Ectodermal cell (in vitro differentiated cells): ENCODE data around the gene ELF4.

Experiments
- H3K27ac ChIP-seq: 2 replicates; pipeline ENCODE4 v1.7.0; 2013; ENCODE audit warnings: mild to moderate bottlenecking, low read depth, low read length; ENCODE audit not compliant: insufficient read depth, poor library complexity, severe bottlenecking
- H3K27me3 ChIP-seq: 2 replicates; pipeline ENCODE4 v1.7.0; 2013; ENCODE audit warnings: mild to moderate bottlenecking, low read length; ENCODE audit not compliant: insufficient read depth, control insufficient read depth, poor library complexity, severe bottlenecking
- H3K36me3 ChIP-seq: one replicate; pipeline ENCODE4 v1.7.0; 2013; ENCODE audit warnings: low read length; ENCODE audit not compliant: control insufficient read depth, insufficient read depth
- H3K4me1 ChIP-seq: one replicate; pipeline ENCODE4 v1.7.0; 2013; ENCODE audit warnings: low read length; ENCODE audit not compliant: control insufficient read depth, insufficient read depth
- H3K4me3 ChIP-seq: 2 replicates; pipeline ENCODE4 v1.7.0; 2013; ENCODE audit warnings: low read depth, low read length, control low read depth; ENCODE audit not compliant: insufficient read depth
- H3K9me3 ChIP-seq: 2 replicates; pipeline ENCODE4 v1.7.0; 2013; ENCODE audit warnings: mild to moderate bottlenecking, low read length, moderate library complexity; ENCODE audit not compliant: control insufficient read depth
- whole genome bisulfite sequencing, 2 experiments: methylation state at CpG; one replicate each; pipeline ENCODE4 v1.1.7; 2013; ENCODE audit warnings: missing lambda C conversion rate in 2 of 2; 5-methylcytosine and 5-hydroxymethylcytosine counted together

Gene ELF4

DNA sequence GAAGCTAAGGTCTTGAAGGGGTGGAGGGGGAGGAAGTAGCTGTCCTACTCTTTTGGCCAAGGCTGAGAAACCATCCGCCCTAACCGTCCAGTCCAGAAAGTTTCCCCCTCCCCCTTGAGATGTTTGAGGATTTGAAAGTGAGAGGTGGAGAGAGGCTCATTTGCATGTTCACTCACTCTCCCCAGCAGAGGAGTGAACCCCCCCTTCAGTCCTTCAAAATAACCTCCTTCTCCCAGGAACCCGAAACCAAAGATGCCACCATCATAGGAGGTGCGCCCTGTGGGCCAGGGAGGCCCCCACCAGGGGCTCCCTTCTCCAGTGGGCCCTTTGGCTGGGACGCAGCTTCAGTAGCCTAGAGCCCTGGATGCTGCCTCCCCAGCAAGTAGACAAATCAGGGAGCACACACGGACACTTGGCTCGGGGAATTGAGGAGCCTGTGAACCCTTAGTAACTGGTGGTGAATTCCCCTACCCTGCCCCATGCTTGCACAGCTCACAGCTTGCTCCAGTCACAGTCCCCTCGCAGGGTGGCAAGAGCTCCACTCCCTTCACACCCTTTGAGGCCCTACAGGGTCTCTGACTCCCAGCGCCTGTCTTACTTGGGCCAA lies 25.6 kb downstream of the ELF4 start:
- Histone ChIP-seq H3K27ac (no peak overlapping the region), H3K27me3 (no peaks in the 10 kb centered on the region), H3K9me3 (no peaks in the 10 kb centered on the region), H3K36me3 (no peaks in the 10 kb centered on the region), H3K4me3 (no peak overlapping the region), H3K4me1 (no peaks in the 10 kb centered on the region)
- WGBS, 2 experiments: 79 to 94% methylated on average over 7 to 9 of the region's 9 CpGs

DNA sequence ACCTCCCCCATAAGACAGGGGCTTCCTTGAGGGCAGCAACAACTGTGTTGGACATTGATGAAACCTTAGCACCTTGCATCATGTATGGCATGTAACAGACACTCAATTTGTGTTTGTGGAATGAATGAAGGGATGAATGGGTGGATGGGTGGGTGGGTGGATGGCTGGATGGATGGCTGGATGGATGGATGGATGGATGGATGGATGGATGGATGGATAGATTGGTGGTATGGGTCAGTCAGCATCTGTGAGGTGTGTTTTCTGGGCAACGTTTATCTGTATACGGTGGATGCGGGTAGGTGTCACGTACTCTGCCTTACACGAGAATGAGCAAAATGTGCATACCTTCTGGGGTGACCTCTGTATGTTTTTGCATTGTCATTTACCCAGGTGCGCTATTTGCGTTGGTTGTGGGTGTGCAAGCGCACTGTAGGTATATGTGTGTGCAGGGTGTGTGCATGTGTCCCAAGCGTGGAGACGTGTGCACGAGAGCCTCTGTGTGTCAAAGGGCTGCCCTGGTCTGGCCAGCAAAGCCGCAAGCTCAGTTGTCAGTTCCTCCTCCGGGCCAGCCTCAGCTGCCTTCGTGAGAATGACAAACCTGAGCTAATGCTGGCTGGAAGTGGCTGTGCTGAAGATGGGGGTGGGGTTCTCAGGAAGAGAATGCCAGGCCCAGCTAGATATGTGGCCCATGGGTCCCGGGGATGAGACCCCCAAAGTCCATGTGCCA lies 26.5 kb downstream of the ELF4 start:
- no peak overlapping the region for H3K27ac ChIP-seq
- no peaks in the 10 kb centered on the region for H3K27me3 ChIP-seq
- 85 to 89% methylated on average over 15 of the region's 15 CpGs for WGBS, 2 experiments

DNA sequence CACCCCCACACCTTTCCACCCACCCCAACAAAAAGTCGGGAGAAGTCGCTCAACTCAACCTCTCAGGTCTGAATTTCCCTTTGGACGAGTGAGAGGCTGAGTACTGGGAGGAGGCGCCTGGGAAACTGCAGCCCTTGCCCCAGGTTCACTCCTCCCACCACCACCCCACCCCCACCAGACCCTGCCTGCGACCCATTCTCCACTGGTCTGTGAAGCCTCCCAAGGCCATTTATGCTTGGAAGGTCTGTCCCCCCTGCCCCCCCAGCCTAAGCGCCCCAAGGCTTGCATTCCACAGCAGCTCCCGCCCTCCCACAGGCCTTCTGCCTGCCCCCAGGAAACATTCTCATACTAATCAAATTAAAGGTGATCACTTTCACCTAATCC lies 27.2 kb downstream of the ELF4 start:
- Histone ChIP-seq H3K27ac (no peak overlapping the region), H3K4me1 (no peaks in the 10 kb centered on the region), H3K36me3 (no peaks in the 10 kb centered on the region), H3K4me3 (no peak overlapping the region), H3K27me3 (no peaks in the 10 kb centered on the region), H3K9me3 (no peaks in the 10 kb centered on the region)
- 13 to 18% methylated on average over 3 to 7 of the region's 7 CpGs for WGBS, 2 experiments

More for the DNA sequence above, 26.5 kb downstream of the ELF4 start:
- Histone ChIP-seq H3K36me3 (no peaks in the 10 kb centered on the region), H3K4me1 (no peaks in the 10 kb centered on the region), H3K9me3 (no peaks in the 10 kb centered on the region), H3K4me3 (no peak overlapping the region)

DNA sequence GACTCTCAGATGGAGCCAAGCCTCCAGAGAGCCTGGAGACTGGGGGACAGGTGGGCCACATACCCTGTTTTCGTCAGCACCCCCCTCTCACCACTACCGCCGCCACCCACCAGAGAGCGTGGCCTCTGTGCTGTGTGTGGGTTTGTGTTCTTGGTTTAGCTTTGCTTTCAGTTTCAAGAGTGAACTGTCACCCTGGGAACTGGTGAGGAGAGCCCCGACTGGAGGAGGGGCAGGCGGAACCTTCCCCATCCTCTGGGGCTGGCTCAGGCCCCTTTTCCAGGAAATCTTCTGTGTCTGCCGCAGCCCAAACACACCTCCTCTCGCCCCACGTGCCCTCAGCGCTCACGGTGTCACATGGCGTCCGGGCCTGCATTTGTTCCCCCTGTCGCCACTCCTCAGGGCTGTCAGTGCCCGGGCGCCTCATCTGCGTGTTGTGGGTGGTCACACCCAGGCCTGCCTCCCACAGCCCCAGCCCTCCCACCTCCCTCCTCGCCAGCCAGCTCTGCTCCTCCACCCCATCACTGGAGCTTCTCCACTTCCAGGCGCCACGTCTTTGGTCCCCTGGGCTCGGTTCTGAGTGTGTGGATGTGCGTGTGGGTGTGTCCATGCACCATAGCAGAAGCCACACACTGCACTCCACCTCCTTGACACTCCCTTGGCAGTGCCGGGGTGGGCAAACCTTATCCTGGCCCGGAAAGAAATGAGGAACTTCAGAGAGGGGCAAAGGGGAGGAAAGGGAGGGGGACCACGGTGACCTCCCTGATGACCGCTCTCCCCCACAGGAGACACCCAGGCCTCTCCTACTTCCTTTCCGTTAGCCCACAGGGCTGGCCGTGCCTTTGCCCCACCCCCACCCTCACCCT lies 27.8 kb downstream of the ELF4 start:
- Histone ChIP-seq H3K27me3 (no peaks in the 10 kb centered on the region), H3K27ac (no peak overlapping the region), H3K9me3 (no peaks in the 10 kb centered on the region), H3K4me3 (no peak overlapping the region), H3K4me1 (no peaks in the 10 kb centered on the region), H3K36me3 (no peaks in the 10 kb centered on the region)
- WGBS, 2 experiments: 72 to 75% methylated on average over 19 to 22 of the region's 28 CpGs

DNA sequence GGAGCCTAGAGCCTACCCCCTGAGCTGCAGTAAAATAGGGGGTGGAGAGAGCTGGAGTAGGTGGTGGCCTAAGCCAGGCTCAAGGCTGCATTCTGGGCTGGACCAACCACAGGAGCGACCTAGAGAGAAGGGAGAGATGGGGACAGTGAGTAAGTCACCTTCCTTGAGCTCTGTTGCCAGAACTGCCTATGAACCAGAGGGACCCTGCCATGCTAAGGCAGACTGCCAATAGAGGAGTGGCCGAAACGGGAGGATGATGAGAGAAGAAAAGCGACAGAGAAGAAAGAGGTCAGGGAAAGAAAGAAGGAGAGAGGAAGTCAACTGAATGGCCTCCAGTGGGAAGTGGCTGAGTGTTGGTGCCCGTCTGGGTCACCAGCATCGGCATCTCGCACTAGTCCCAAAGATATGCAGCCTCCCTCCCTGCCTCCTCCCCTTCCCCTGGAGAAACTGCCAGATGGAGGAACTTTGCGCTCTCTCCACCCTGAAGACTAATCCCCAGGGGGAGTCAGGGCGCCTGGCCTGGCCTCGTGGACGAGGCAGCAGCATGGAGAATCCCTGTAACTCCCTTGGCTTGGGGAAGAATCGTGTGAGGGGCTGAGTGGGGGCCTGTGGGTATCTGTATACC lies 28.8 kb downstream of the ELF4 start:
- Histone ChIP-seq H3K4me1 (no peaks in the 10 kb centered on the region), H3K4me3 (no peak overlapping the region), H3K27me3 (no peaks in the 10 kb centered on the region), H3K27ac (no peak overlapping the region), H3K36me3 (no peaks in the 10 kb centered on the region), H3K9me3 (no peaks in the 10 kb centered on the region)
- WGBS, 2 experiments: 65 to 70% methylated on average over 11 to 12 of the region's 12 CpGs

DNA sequence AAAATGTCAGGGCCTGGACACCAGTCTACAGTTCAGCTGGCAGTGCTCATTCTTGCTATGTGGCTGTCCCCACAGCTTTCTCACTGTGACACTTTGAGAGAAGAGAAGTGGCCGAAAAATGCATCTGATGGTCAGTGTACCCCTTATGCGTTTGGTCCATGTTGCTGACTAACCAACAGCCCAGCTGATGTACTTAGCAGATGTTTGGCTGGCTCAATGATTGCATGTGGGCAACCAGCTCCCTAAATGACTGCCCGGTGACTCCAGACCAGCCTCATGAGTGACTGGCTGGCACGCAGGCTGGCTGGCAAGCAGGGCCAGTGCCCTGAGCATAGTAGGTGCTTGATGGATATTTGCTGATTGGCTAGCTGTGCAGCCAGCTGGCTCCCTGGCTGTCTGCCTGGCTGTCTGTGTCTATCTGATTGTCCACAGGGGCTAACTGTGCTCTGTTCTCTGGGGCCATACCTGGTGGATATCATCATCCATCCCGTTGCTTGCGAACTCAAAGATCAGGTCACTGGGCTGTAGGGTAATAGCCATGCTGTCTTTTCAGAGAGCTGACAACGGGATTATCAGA lies 29.4 kb downstream of the ELF4 start:
- 93 to 97% methylated on average over 7 of the region's 7 CpGs for WGBS, 2 experiments
- no peaks in the 10 kb centered on the region for H3K27me3 ChIP-seq
- H3K4me1 ChIP-seq: no peaks in the 10 kb centered on the region
- H3K9me3 ChIP-seq: no peaks in the 10 kb centered on the region
- no peak overlapping the region for H3K4me3 ChIP-seq
- H3K36me3 ChIP-seq: no peaks in the 10 kb centered on the region
- no peak overlapping the region for H3K27ac ChIP-seq

DNA sequence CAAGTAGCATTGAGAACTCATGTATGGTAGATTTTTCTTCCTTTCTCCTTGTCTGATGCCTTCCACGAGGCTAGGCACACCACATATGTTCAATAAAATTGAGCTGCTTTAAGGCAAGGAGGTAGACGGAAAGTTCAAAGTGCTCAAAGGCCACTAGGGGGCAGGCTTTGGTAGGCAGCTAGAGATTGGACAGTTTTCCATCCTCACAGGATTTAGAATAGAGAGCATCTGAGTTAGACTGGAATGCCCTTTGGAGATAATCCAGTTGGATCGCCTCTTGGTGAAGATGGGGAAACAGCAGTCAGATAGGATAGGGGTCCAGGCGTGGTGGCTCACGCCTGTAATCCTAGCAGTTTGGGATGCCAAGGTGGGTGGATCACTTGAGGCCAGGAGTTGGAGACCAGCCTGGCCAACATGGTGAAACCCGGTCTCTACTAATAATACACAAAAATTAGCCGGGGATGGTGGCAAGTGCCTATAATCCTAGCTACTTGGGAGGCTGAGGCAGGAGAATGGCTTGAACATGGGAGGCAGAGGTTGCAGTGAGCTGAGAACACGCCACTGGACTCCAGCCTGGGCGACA lies 30.4 kb downstream of the ELF4 start:
- H3K4me3 ChIP-seq: no peak overlapping the region
- 37 to 52% methylated on average over 7 to 9 of the region's 9 CpGs for WGBS, 2 experiments
- no peaks in the 10 kb centered on the region for H3K27me3 ChIP-seq
- no peaks in the 10 kb centered on the region for H3K36me3 ChIP-seq
- H3K9me3 ChIP-seq: no peaks in the 10 kb centered on the region
- H3K27ac ChIP-seq: no peak overlapping the region
- no peaks in the 10 kb centered on the region for H3K4me1 ChIP-seq

DNA sequence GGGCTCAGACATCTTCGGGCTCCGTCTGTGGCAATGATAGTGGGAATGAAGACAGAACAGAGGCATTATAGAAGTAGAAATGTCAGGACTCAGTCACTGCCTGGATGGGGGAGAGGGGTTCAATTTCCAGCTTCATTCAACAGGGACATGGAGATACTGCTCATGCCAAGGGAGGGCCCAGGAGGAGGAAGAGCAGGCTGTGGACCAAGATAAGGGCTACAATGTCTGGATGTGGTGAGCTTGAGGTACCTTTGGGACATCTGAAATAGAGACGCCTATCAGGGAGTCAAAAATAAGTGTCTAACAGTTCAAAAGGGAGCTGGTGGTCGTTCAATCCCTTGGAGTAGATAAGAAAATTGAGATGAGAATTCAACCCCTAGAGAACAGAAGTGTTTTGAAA lies 34.5 kb downstream of the ELF4 start:
- no peaks in the 10 kb centered on the region for H3K36me3 ChIP-seq
- H3K4me3 ChIP-seq: no peak overlapping the region
- 83 to 86% methylated on average over 4 of the region's 4 CpGs for WGBS, 2 experiments
- H3K4me1 ChIP-seq: no peaks in the 10 kb centered on the region
- no peak overlapping the region for H3K27ac ChIP-seq
- no peaks in the 10 kb centered on the region for H3K27me3 ChIP-seq
- no peaks in the 10 kb centered on the region for H3K9me3 ChIP-seq

DNA sequence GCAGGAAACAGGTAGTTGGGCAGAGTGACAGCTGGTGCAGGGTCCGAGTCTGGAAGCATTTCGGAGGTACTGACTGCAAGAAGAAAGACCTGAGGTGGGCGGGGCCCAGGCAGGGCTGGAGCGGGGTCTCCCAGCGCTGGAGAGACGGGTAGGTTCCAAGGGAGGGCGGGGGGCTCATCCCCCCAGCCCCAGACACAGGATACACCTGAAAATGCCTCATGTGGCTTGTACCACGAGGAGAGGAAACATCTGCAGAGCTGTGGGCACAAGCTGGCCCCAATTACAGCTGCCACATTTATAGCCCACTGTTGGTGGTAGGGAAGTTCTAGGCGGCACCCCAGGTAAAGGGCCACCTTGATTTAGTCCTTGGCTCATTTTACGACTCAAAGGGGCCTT lies 38.0 kb downstream of the ELF4 start:
- no peaks in the 10 kb centered on the region for H3K4me1 ChIP-seq
- no peak overlapping the region for H3K27ac ChIP-seq
- 85 to 90% methylated on average over 10 of the region's 10 CpGs for WGBS, 2 experiments

More for the DNA sequence above, 38.0 kb downstream of the ELF4 start:
- H3K36me3 ChIP-seq: no peaks in the 10 kb centered on the region
- H3K27me3 ChIP-seq: no peaks in the 10 kb centered on the region
- no peak overlapping the region for H3K4me3 ChIP-seq
- no peaks in the 10 kb centered on the region for H3K9me3 ChIP-seq
